Gastrocnemius medialis (tissue), 4 donors: ENCODE results near the gene TTC24. TPM values are rescaled to one million over a fixed set of nuclear protein-coding genes. Genes with fewer than 3 reads are reported as not detected.

ENCODE experiments used
- ATAC-seq, 2 donors: fragments of 150-250 bp; one replicate each; pipeline ENCODE4 v1.9.1; 2016
- DNase-seq, 2 donors: peaks; one replicate each; pipeline ENCODE4 v3.0.0-alpha.2; 2019
- H3K27ac ChIP-seq, 4 donors: fragments of 200-600 bp; sonication (generic); 1 replicate in 1 of 4; 2 replicates in 3 of 4; pipeline ENCODE4 v1.5.1; 2016 to 2018; ENCODE audit warnings: mild to moderate bottlenecking in 2 of 4, moderate library complexity in 1 of 4
- H3K27me3 ChIP-seq, 3 donors: fragments of 200-600 bp; sonication (generic) in 2 of 3; 1 replicate in 1 of 3; 2 replicates in 2 of 3; pipeline versions ENCODE4 v1.5.1 to v1.6.0; 2016 to 2019; ENCODE audit warnings: mild to moderate bottlenecking in 1 of 3, moderate library complexity in 1 of 3
- H3K36me3 ChIP-seq, 2 donors: fragments of 200-600 bp; sonication (generic) in 1 of 2; one replicate each; pipeline ENCODE4 v1.5.1; 2017 to 2018
- H3K4me1 ChIP-seq, 2 donors: fragments of 200-600 bp; sonication (generic) in 1 of 2; one replicate each; pipeline ENCODE4 v1.5.1; 2016 to 2017; ENCODE audit warnings: mild to moderate bottlenecking in 2 of 2
- H3K4me3 ChIP-seq, 4 donors: fragments of 200-600 bp; sonication (generic) in 3 of 4; 1 replicate in 1 of 4; 2 replicates in 3 of 4; pipeline ENCODE4 v1.5.1; 2016 to 2019; ENCODE audit warnings: mild to moderate bottlenecking in 2 of 4
- H3K9me3 ChIP-seq, 3 donors: fragments of 200-600 bp; sonication (generic) in 2 of 3; 1 replicate in 1 of 3; 2 replicates in 2 of 3; pipeline ENCODE4 v1.5.1; 2016 to 2019
- CTCF ChIP-seq, 5 experiments: fragments of 450-650 bp in 3 of 5; fragments of 200-600 bp in 2 of 5; sonication (generic) in 2 of 5; IDR thresholded peaks in 4 of 5; conservative IDR thresholded peaks in 1 of 5; 1 replicate in 4 of 5; 2 replicates in 1 of 5; pipeline ENCODE4 v1.5.1; 2016 to 2019; ENCODE audit warnings: antibody characterized with exemption in 5 of 5, mild to moderate bottlenecking in 3 of 5, moderate library complexity in 3 of 5
- POLR2A ChIP-seq, 2 donors: fragments of 450-650 bp; IDR thresholded peaks; one replicate each; pipeline ENCODE4 v1.6.1; 2017; ENCODE audit warnings: antibody characterized with exemption in 2 of 2, mild to moderate bottlenecking in 2 of 2, moderate library complexity in 2 of 2
- in situ Hi-C, 4 donors: fragments of 200-750 bp; cut with MboI; loops; one replicate each; pipeline versions ENCODE4 v1.15.0 to v1.8.0; 2017; ENCODE audit warnings: low sequenced_read_pairs in 4 of 4
- intact Hi-C: fragments of 100-400 bp; cut with DNase I; formaldehyde crosslinking; loops from one replicate; pipeline ENCODE4 v1.15.1; 2023; ENCODE audit warnings: low total_unique reads
- total RNA-seq, 4 donors: library from RNA; depleted of rRNA; stranded (reverse); fragments of >200 nt; gene quantifications; one replicate each; pipeline versions ENCODE4 v1.1.0 to v1.2.3, GENCODE V29; 2016

The TTC24 gene
- total RNA-seq, 4 donors from 2014 or later, result 3.6 TPM; not detected in 3

- intact Hi-C loops, result no loop called here
- no peaks in the 10 kb centered on the region for H3K27me3 ChIP-seq
- no peak overlapping the region for H3K27ac ChIP-seq
- H3K4me3 ChIP-seq, result no peak overlapping the region
- in situ Hi-C loops, result no loop called here
- H3K36me3 ChIP-seq, result peaks cover 0 to 10% of the 10 kb centered on the region in 2 donors
- ATAC-seq (no peak), DNase-seq (no peak)
- no peaks in the 10 kb centered on the region for H3K9me3 ChIP-seq
- peaks cover 5 to 6% of the 10 kb centered on the region in 2 donors for H3K4me1 ChIP-seq
- no peak for TF ChIP-seq CTCF (IDR thresholded peaks at IDR 0.05 in 4 of 5, conservative IDR thresholded peaks at IDR 0.05 in 1 of 5)
- TF ChIP-seq POLR2A (IDR thresholded peaks at IDR 0.05), result no peak
Measured at GRCh38 chr1:156589546-156589945, 10.0 kb downstream of the TTC24 start.

DNA sequence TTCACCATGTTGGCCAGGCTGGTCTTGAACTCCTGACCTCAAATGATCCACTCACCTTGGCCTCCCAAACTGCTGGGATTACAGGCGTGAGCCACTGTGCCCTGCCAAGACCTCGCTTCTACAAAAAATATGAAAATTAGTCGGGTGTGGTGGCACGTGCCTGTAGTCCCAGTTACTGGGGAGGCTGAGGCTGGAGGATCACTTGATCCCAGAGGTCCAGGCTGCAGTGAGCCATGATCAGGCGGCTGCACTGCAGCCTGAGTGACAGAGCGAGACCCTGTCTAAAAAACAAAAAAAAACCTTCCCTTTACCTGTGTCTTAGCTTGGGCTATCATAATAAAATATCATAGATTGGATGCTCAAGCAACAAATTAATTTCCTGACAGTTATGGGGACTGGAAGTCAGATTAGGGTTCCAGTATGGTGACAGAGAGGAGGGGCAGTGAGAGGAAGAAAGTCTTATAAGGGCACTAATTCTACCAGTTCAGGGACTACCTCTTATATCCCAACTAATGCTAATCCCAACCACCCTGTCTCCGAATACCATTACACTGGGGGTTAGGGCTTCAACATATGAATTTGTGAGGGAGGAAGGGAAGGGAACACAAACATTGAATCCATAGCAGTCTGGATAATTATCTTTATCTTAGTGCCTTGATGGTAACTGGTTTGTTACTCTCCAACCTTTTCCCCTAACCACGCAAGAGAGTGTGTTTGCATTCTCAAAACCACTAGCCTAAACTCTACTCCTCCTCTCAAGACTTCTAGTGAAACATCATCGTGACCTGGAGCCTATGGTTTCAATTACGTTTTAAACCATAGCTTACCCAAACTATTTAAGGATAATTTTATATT lies 11.0 kb downstream of the TTC24 start:
- peaks cover 5 to 6% of the 10 kb centered on the region in 2 donors for H3K4me1 ChIP-seq
- no peaks in the 10 kb centered on the region for H3K27me3 ChIP-seq
- H3K27ac ChIP-seq, result peak overlapping the region; percentile 83 to 91 (median 86)
- H3K9me3 ChIP-seq, result no peaks in the 10 kb centered on the region
- H3K36me3 ChIP-seq, result peaks cover 0 to 18% of the 10 kb centered on the region in 2 donors
- in situ Hi-C loops, result no loop called here
- TF ChIP-seq CTCF (IDR thresholded peaks at IDR 0.05 in 4 of 5, conservative IDR thresholded peaks at IDR 0.05 in 1 of 5) (no peak), POLR2A (IDR thresholded peaks at IDR 0.05) (no peak)
- DNase-seq (no peak), ATAC-seq (no peak)
- peak overlapping the region in 3 of 4 donors; percentile 70 to 97 (median 76) for H3K4me3 ChIP-seq
- intact Hi-C loops, result loop anchor here (1.0 kb wide), 1 partner anchor 11 kb away; the partner anchor contains the start of gene GPATCH4

DNA sequence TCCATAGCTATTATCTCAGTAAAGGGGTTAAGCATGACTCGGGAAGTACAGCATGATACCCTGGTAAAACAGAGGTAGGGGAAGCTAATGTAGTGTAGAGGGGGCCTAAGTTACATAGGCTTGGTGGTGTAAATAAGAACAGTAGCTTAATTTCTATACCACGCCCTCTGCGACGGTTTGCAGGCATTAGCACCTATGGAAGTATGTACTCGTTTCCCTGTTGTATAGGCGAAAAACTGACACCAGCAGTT lies 11.6 kb downstream of the TTC24 start:
- H3K27ac ChIP-seq, result peak overlapping the region; percentile 83 to 91 (median 86)
- TF ChIP-seq CTCF (IDR thresholded peaks at IDR 0.05 in 4 of 5, conservative IDR thresholded peaks at IDR 0.05 in 1 of 5) (no peak), POLR2A (IDR thresholded peaks at IDR 0.05) (no peak)
- peaks cover 5 to 6% of the 10 kb centered on the region in 2 donors for H3K4me1 ChIP-seq
- ATAC-seq, result no peak
- intact Hi-C loops (loop anchor here (1.0 kb wide), 1 partner anchor 10 kb away; the partner anchor contains the start of gene GPATCH4), in situ Hi-C loops (no loop called here)
- no peaks in the 10 kb centered on the region for H3K9me3 ChIP-seq
- peak overlapping the region; percentile 70 to 97 (median 78) for H3K4me3 ChIP-seq
- peaks cover 0 to 23% of the 10 kb centered on the region in 2 donors for H3K36me3 ChIP-seq
- H3K27me3 ChIP-seq, result no peaks in the 10 kb centered on the region
- no peak for DNase-seq

DNA sequence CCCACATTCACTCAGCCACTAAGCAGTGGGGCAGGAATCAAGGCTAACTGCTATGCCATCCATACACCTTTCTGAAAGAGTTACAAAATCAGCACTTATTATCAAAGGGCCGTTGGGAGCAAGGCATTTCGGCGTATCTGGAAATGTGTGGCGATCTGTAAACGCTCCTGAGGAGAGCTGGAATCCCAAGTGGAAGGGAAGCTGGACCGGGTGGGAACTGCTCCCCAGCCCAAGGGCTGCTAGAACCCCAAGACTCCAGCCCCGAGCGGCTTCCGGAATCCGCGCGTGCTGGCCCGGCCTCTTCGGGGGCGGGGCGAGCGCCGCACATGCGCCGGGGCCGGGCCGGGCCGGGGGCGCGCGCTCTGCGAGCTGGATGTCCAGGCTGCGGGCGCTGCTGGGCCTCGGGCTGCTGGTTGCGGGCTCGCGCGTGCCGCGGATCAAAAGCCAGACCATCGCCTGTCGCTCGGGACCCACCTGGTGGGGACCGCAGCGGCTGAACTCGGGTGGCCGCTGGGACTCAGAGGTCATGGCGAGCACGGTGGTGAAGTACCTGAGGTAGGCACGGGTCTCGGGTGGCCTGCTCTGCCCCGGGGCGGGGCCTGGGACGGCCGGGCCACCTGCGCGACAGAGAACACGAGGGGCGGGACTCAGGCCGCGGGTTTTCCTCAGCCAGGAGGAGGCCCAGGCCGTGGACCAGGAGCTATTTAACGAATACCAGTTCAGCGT lies 12.1 kb downstream of the TTC24 start, which contains the start of gene NAXE:
Gene NAXE (plus strand): TSS at position 345 of the 726 bp plus-strand sequence. CDS start 29 bp downstream, at position 374.
- peak within 1 kb of the TSS; percentile 70 to 97 (median 78) for H3K4me3 ChIP-seq
- in situ Hi-C loops, result no loop called here
- H3K27me3 ChIP-seq, result no peaks in the 10 kb centered on the region
- ATAC-seq, result peak; percentile 94
- H3K36me3 ChIP-seq, result peaks cover 0 to 28% of the 10 kb centered on the region in 2 donors
- no peaks in the 10 kb centered on the region for H3K9me3 ChIP-seq
- peaks cover 5 to 6% of the 10 kb centered on the region in 2 donors for H3K4me1 ChIP-seq
- peak in 1 of 5 experiments; percentile 5 for TF ChIP-seq CTCF (IDR thresholded peaks at IDR 0.05 in 4 of 5, conservative IDR thresholded peaks at IDR 0.05 in 1 of 5)
- peak; percentile 69 to 76 for TF ChIP-seq POLR2A (IDR thresholded peaks at IDR 0.05)
- intact Hi-C loops, result loop anchor here (1.0 kb wide), 1 partner anchor 10 kb away; the partner anchor contains the start of gene GPATCH4
- DNase-seq, result peak; percentile 37 to 63
- H3K27ac ChIP-seq, result peak within 1 kb of the TSS; percentile 83 to 91 (median 86)
